Panc1 (cell line): ENCODE measurements around the gene CDK19. TPM values are rescaled to one million over a fixed set of nuclear protein-coding genes. Genes with fewer than 3 reads are reported as not detected.

Source experiments
- ATAC-seq: fragments of 200-7000 bp; cut with Tn5 transposase; 2 replicates; pipeline ENCODE4 v1.9.1; 2020; ENCODE audit warnings: mild to moderate bottlenecking, moderate library complexity
- BruUV-seq: library from RNA; stranded (reverse); fragments of 400-500 nt; replicated peaks from 2 replicates; lab custom pipeline; 2021; lab: Mats Ljungman, UMichigan
- CTCF ChIA-PET: fragments of 300-600 bp; sonication (Branson Sonifier 250); formaldehyde crosslinking; loops from one replicate; lab custom pipeline; 2022; ENCODE audit warnings: antibody characterized with exemption; lab: Charles Lee
- POLR2A ChIA-PET: fragments of 300-600 bp; sonication (Branson Sonifier 250); formaldehyde crosslinking; loops from one replicate; lab custom pipeline; 2022; ENCODE audit warnings: antibody characterized with exemption; lab: Charles Lee
- DNase-seq: peaks from one replicate; pipeline ENCODE4 v3.0.0-alpha.2; 2010; ENCODE audit warnings: low read depth, low spot score
- H3K27ac ChIP-seq: 2 replicates; pipeline ENCODE4 v1.5.1; 2011; ENCODE audit warnings: mild to moderate bottlenecking, low read length, inconsistent platforms
- H3K27me3 ChIP-seq: fragments of 200-500 bp; sonication (Bioruptor generic); 2 replicates; pipeline ENCODE4 v1.6.0; 2014; ENCODE audit warnings: low read length, inconsistent platforms; ENCODE audit not compliant: control insufficient read depth, insufficient read depth
- H3K36me3 ChIP-seq: fragments of 200-500 bp; sonication (Bioruptor generic); 2 replicates; pipeline ENCODE4 v1.5.1; 2014; ENCODE audit warnings: inconsistent platforms, mild to moderate bottlenecking, low read length, moderate library complexity; ENCODE audit not compliant: control insufficient read depth, insufficient read depth
- H3K4me1 ChIP-seq: 2 replicates; pipeline ENCODE4 v1.5.1; 2011; ENCODE audit warnings: inconsistent platforms, mild to moderate bottlenecking, low read length, moderate library complexity; ENCODE audit not compliant: control insufficient read depth, insufficient read depth
- H3K4me3 ChIP-seq, 2 experiments: 2 replicates each; pipeline ENCODE4 v1.5.1; 2011 to 2012; ENCODE audit warnings: low read depth in 2 of 2, low read length in 2 of 2, mild to moderate bottlenecking in 2 of 2, inconsistent platforms in 1 of 2, moderate library complexity in 1 of 2
- H3K9me3 ChIP-seq: fragments of 200-500 bp; sonication (Bioruptor generic); 2 replicates; pipeline ENCODE4 v1.5.1; 2014; ENCODE audit warnings: low read depth, mild to moderate bottlenecking, inconsistent platforms, low read length, moderate library complexity; ENCODE audit not compliant: control insufficient read depth, insufficient read depth
- POLR2AphosphoS5 ChIP-seq: IDR thresholded peaks from 2 replicates; pipeline ENCODE4 v1.6.1; 2012; ENCODE audit warnings: mild to moderate bottlenecking, low read depth, low read length, moderate library complexity
- REST ChIP-seq, 2 experiments: IDR thresholded peaks; 2 replicates each; pipeline ENCODE4 v1.6.1; 2011 to 2012; ENCODE audit warnings: low read depth in 2 of 2, control low read depth in 1 of 2, low read length in 1 of 2, mild to moderate bottlenecking in 1 of 2, moderate library complexity in 1 of 2; ENCODE audit not compliant: insufficient read depth in 1 of 2
- SIN3A ChIP-seq: IDR thresholded peaks from 2 replicates; pipeline ENCODE4 v1.6.1; 2012; ENCODE audit warnings: low read depth, mild to moderate bottlenecking, low read length, moderate library complexity, borderline replicate concordance; ENCODE audit not compliant: insufficient read depth
- TCF7L2 ChIP-seq: IDR thresholded peaks from 2 replicates; pipeline ENCODE4 v1.6.1; 2011; ENCODE audit warnings: mild to moderate bottlenecking, low read depth, low read length, inconsistent platforms
- in situ Hi-C: cut with HindIII; loops from 2 replicates; pipeline ENCODE4 v1.10.0; 2016; ENCODE audit warnings: low sequenced_read_pairs, low pct_unique_long_range_greater_than_20kb
- intact Hi-C: fragments of 100-400 bp; cut with micrococcal nuclease; formaldehyde crosslinking; loops from one replicate; pipeline ENCODE4 v1.10.0; 2022; ENCODE audit not compliant: unreplicated experiment
- total RNA-seq: library from RNA; stranded (reverse); gene quantifications from one replicate; pipeline ENCODE4 v1.2.1, GENCODE V29; 2021; ENCODE audit not compliant: unreplicated experiment
- TF ChIP-seq, protein P1 (sequence below): fragments of 450-650 bp; IDR thresholded peaks from 2 replicates; pipeline ENCODE4 v1.5.1; 2017; ENCODE audit warnings: mild to moderate bottlenecking

The CDK19 gene
- total RNA-seq, 1 experiment from 2014 or later = 48.4 TPM

GRCh38 chr6:110672122-110672521, 143.1 kb downstream of the CDK19 start:
- no peak for TF ChIP-seq TCF7L2
- Histone ChIP-seq H3K27ac (no peak overlapping the region; the same call in 1 of the 2 replicates), H3K9me3 (no peaks in the 10 kb centered on the region), H3K4me3 (no peak overlapping the region), H3K36me3 (no peaks in the 10 kb centered on the region), H3K27me3 (no peaks in the 10 kb centered on the region), H3K4me1 (peaks cover 3% of the 10 kb centered on the region; the same call in 1 of the 2 replicates)
- POLR2A ChIA-PET = no interaction called here
- no peak for ATAC-seq
- no TSS peak for BruUV-seq
- intact Hi-C loops (loop anchor here (10.0 kb wide), 1 partner anchor 733 kb away; no protein-coding TSS in a partner anchor), in situ Hi-C loops (loop anchor here (10.0 kb wide), 2 partner anchors 137 to 203 kb away; partner anchors contain the start of gene AMD1)
- CTCF ChIA-PET = no interaction called here
- DNase-seq = no peak

- in situ Hi-C loops = loop anchor here (10.0 kb wide), 2 partner anchors 137 to 203 kb away; partner anchors contain the start of gene AMD1
- ChIA-PET CTCF (no interaction called here), POLR2A (interaction anchor here (0.6 kb wide), 1 partner anchor 632 kb away, joined by 7 read pairs; no protein-coding TSS in a partner anchor)
Observed at GRCh38 chr6:110671447-110671846, 143.8 kb downstream of the CDK19 start.

More at GRCh38 chr6:110671447-110671846, 143.8 kb downstream of the CDK19 start:
- H3K9me3 ChIP-seq = no peaks in the 10 kb centered on the region
- ATAC-seq = no peak
- no peak for DNase-seq
- H3K27ac ChIP-seq = no peak overlapping the region
- no peaks in the 10 kb centered on the region for H3K36me3 ChIP-seq
- intact Hi-C loops = loop anchor here (10.0 kb wide), 1 partner anchor 733 kb away; no protein-coding TSS in a partner anchor
- no peak overlapping the region for H3K4me3 ChIP-seq
- TF ChIP-seq REST (IDR thresholded peaks at IDR 0.05; ENCODE audit: insufficient read depth in 1 of 2, low read depth in 2 of 2, low read length in 1 of 2) = no peak
- TF ChIP-seq TCF7L2 = no peak
- TF ChIP-seq, protein P1, sequence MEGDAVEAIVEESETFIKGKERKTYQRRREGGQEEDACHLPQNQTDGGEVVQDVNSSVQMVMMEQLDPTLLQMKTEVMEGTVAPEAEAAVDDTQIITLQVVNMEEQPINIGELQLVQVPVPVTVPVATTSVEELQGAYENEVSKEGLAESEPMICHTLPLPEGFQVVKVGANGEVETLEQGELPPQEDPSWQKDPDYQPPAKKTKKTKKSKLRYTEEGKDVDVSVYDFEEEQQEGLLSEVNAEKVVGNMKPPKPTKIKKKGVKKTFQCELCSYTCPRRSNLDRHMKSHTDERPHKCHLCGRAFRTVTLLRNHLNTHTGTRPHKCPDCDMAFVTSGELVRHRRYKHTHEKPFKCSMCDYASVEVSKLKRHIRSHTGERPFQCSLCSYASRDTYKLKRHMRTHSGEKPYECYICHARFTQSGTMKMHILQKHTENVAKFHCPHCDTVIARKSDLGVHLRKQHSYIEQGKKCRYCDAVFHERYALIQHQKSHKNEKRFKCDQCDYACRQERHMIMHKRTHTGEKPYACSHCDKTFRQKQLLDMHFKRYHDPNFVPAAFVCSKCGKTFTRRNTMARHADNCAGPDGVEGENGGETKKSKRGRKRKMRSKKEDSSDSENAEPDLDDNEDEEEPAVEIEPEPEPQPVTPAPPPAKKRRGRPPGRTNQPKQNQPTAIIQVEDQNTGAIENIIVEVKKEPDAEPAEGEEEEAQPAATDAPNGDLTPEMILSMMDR = no peak
- TF ChIP-seq SIN3A = no peak
- TF ChIP-seq POLR2AphosphoS5 = no peak
- no TSS peak for BruUV-seq
- no peaks in the 10 kb centered on the region for H3K27me3 ChIP-seq
- H3K4me1 ChIP-seq = peaks cover 3% of the 10 kb centered on the region; the same call in 1 of the 2 replicates
